ENCODE results near the gene RPS6KA2.
"Not testable (repeated sequence)": the region's sequence is repeated elsewhere in the genome, so short reads cannot be mapped to it uniquely, and the experiment has no call there.

Gene RPS6KA2

GRCh38 chr6:166370489-166370888 is 256.6 kb downstream of the RPS6KA2 start:
- H3K27ac ChIP-seq, result no peak overlapping the region
- TF ChIP-seq CTCF (conservative IDR thresholded peaks at IDR 0.05), result no peak
- TF ChIP-seq ZFX (IDR thresholded peaks at IDR 0.05), result no peak

- H3K27ac ChIP-seq, result no peak overlapping the region
- no peak for TF ChIP-seq ZFX (IDR thresholded peaks at IDR 0.05)
- TF ChIP-seq CTCF (conservative IDR thresholded peaks at IDR 0.05), result no peak
Measured at GRCh38 chr6:166369782-166370181, 257.3 kb downstream of the RPS6KA2 start.

- H3K27ac ChIP-seq, result no peak overlapping the region
- TF ChIP-seq ZFX (IDR thresholded peaks at IDR 0.05) (no peak), CTCF (conservative IDR thresholded peaks at IDR 0.05) (no peak)
Measured at GRCh38 chr6:166366921-166367320, 260.1 kb downstream of the RPS6KA2 start.

- no peak overlapping the region for H3K27ac ChIP-seq
- no peak for TF ChIP-seq ZFX (IDR thresholded peaks at IDR 0.05)
- TF ChIP-seq CTCF (conservative IDR thresholded peaks at IDR 0.05), result no peak
Measured at GRCh38 chr6:166365806-166366205, 261.2 kb downstream of the RPS6KA2 start.

GRCh38 chr6:166365221-166365620 is 261.8 kb downstream of the RPS6KA2 start:
- no peak overlapping the region for H3K27ac ChIP-seq
- TF ChIP-seq ZFX (IDR thresholded peaks at IDR 0.05), result no peak

- H3K27ac ChIP-seq, result no peak overlapping the region
- TF ChIP-seq ZFX (IDR thresholded peaks at IDR 0.05) (no peak), CTCF (conservative IDR thresholded peaks at IDR 0.05) (no peak)
Measured at GRCh38 chr6:166364456-166364855, 262.6 kb downstream of the RPS6KA2 start.

DNA sequence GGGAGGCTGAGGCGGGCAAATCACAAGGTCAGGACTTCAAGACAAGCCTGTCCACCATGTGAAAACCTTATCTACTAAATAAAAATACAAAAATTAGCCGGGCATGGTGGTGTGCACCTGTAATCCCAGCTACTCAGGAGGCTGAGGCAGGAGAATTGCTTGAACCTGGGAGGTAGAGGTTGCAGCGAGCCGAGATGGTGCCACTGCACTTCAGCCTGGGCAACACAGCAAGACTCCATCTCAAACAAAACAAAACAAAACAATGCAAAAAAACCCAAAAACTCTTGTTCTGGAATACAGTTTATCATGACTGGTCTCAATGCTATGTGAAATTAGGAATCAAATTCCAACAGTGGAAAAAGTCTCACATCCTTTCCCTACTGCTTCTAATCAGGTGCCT is 264.6 kb downstream of the RPS6KA2 start:
- not testable (repeated sequence) for H3K27ac ChIP-seq

GRCh38 chr6:166361077-166361429 is 266.0 kb downstream of the RPS6KA2 start:
- TF ChIP-seq ZFX (IDR thresholded peaks at IDR 0.05), result no peak
- TF ChIP-seq CTCF (conservative IDR thresholded peaks at IDR 0.05), result no peak

More at GRCh38 chr6:166361077-166361429, 266.0 kb downstream of the RPS6KA2 start:
- H3K27ac ChIP-seq, result no peak overlapping the region

All from C4-2B (cell line).